SJCRH30 (cell line): Measurements from ENCODE around the gene TMEM215. TPM values are rescaled to one million over a fixed set of nuclear protein-coding genes. Genes with fewer than 3 reads are reported as not detected.
"Not testable (repeated sequence)": the region's sequence is repeated elsewhere in the genome, so short reads cannot be mapped to it uniquely, and the experiment has no call there.

Source experiments
- DNase-seq, 2 experiments: peaks; one replicate each; pipeline ENCODE4 v3.0.0-alpha.2; 2015 to 2020
- H3K27ac ChIP-seq: fragments of 250-450 bp; sonication (Bioruptor Pico); 2 replicates; pipeline ENCODE4 v1.5.1; 2020; ENCODE audit warnings: mild to moderate bottlenecking, moderate library complexity
- H3K27me3 ChIP-seq: fragments of 250-450 bp; sonication (Bioruptor Pico); 2 replicates; pipeline ENCODE4 v1.5.1; 2020; ENCODE audit warnings: mild to moderate bottlenecking, moderate library complexity
- H3K36me3 ChIP-seq: fragments of 250-450 bp; sonication (Bioruptor Pico); 2 replicates; pipeline ENCODE4 v1.5.1; 2020; ENCODE audit warnings: mild to moderate bottlenecking, moderate library complexity
- H3K4me1 ChIP-seq: fragments of 250-450 bp; sonication (Bioruptor Pico); 2 replicates; pipeline ENCODE4 v1.5.1; 2020; ENCODE audit warnings: mild to moderate bottlenecking, moderate library complexity
- H3K4me3 ChIP-seq: fragments of 250-450 bp; sonication (Bioruptor Pico); 2 replicates; pipeline ENCODE4 v1.5.1; 2020; ENCODE audit warnings: mild to moderate bottlenecking, moderate library complexity
- H3K9me3 ChIP-seq: fragments of 250-450 bp; sonication (Bioruptor Pico); replicated peaks from 2 replicates; pipeline ENCODE4 v1.5.1; 2020; ENCODE audit warnings: mild to moderate bottlenecking, moderate library complexity
- total RNA-seq: library from RNA; depleted of rRNA; stranded (reverse); fragments of >200 nt; shearing (Covaris generic); gene quantifications from 2 replicates; pipeline ENCODE4 v1.2.3, GENCODE V29; 2014; rRNA removed

The TMEM215 gene, protein sequence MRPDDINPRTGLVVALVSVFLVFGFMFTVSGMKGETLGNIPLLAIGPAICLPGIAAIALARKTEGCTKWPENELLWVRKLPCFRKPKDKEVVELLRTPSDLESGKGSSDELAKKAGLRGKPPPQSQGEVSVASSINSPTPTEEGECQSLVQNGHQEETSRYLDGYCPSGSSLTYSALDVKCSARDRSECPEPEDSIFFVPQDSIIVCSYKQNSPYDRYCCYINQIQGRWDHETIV
- not detected in 2 replicates for total RNA-seq

DNA sequence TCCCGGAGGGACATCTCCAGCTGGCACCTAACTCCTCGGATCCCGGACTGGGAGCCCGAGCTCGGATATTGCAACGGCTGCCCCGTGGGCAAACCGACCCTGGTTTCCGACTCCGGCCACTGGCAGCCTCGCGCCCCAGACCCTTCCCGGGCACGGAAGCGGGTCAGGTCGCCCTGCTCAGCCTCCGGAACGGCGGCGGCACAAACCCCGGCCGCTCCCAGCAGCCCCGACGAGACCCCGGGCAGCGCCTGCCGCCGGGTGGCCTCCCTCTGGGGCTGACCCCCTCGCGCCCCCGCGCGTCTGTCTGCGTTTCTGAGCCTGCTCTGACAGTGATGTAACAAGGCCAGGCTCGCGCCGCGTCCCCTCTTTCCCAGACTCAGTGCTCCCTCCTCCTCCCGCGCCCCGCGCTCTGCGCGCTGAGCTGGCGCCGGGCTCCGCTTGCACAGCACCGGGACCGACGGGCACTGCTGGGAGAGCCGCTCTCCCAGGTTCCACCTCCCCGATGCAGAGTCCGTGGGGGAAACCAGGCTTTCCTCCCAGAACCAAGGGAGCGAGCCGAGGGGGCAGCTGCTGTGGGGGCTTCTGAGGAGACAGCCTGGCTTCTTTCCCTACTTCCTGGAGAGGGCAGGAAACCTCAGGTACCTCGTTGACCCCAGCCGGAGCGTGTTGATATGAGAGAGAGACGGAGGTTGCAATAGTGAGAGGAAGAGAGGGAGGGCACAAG lies at the start of gene TMEM215:
TSS of gene TMEM215 (plus strand) at position 373 of the 724 bp plus-strand sequence. CDS start 644 bp downstream, outside the sequence.
- Histone ChIP-seq H3K4me3 (no peak within 1 kb of the TSS), H3K9me3 (no peaks in the 10 kb centered on the region), H3K36me3 (no peaks in the 10 kb centered on the region), H3K4me1 (no peaks in the 10 kb centered on the region), H3K27me3 (no peaks in the 10 kb centered on the region), H3K27ac (no peak within 1 kb of the TSS)
- DNase-seq, result no peak

DNA sequence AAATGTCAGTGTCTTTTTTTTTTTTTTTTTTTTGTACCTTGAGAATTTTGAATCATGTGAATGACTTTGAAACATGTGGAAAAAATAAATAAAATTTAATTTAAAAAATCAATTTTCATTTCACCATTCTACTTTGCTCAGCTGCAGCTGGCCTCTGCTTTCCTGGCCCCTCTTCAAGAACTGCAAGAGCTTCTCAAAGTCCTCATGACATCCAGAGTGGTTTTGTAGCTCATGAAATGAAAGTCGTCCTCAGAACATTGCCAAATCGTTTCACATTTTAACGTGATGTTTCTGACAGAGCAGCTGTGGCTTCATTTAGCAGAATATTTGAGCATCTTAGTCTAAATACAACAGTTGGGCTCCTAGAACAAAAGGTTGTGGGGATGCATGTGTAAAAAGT lies 47.9 kb upstream of the TMEM215 start:
- Histone ChIP-seq H3K36me3 (no peaks in the 10 kb centered on the region), H3K4me3 (no peak overlapping the region), H3K27ac (no peak overlapping the region), H3K27me3 (no peaks in the 10 kb centered on the region), H3K4me1 (no peaks in the 10 kb centered on the region), H3K9me3 (no peaks in the 10 kb centered on the region)
- DNase-seq, result no peak

DNA sequence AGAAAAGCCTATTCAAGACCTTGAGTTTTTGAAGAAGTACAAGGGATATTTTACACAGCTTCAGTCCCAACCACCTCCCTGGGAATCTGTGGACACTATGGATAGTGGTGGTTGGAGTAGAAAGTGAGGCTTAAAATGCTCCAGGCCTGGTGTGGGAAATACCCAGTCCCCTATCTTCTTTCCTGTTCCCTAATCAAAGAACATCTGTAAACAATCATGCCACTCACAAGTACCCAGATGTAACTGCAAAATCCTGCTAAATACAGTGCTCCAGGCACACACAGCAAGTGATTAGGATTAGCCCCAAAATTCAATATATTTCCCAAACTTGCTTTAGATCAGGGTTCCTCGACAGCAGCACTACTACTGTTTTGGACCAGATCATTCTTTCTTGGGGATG lies 46.0 kb upstream of the TMEM215 start:
- Histone ChIP-seq H3K4me1 (no peaks in the 10 kb centered on the region), H3K4me3 (no peak overlapping the region), H3K27ac (no peak overlapping the region), H3K36me3 (no peaks in the 10 kb centered on the region), H3K27me3 (no peaks in the 10 kb centered on the region), H3K9me3 (no peaks in the 10 kb centered on the region)
- no peak for DNase-seq

DNA sequence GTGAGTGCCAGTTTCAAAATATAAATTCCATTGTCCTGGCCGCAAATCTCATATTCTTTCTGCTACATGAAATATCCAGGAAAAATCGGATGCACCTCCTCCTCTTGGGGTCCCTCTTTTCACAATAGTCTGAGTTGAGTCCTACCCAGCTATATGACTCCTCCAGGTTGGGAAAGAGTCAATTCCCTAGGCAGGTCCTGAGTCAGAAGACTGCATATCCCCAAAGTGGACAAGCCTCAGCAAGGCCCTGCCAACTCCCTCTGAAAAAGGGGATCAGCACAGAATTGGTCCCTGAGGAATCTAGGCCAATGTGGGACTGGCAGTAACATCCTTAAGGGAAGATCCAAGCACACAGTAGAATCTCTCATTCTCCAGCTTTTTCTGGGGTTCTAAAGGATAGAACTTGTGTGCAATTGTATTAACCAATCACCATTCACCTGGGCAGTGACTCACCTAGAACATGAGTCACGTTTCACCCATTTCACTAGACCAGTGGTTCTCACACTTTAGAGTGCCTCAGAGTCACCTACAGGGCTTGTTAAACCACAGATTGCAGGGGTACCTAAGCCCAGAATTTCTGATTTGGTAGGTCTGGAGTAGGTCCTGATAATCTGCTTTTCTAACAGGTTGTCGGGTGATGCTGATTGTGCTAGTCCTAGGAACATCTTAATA lies 44.7 kb upstream of the TMEM215 start:
- no peak for DNase-seq
- Histone ChIP-seq H3K4me3 (no peak overlapping the region), H3K9me3 (no peaks in the 10 kb centered on the region), H3K36me3 (no peaks in the 10 kb centered on the region), H3K27me3 (no peaks in the 10 kb centered on the region), H3K4me1 (no peaks in the 10 kb centered on the region), H3K27ac (no peak overlapping the region)

DNA sequence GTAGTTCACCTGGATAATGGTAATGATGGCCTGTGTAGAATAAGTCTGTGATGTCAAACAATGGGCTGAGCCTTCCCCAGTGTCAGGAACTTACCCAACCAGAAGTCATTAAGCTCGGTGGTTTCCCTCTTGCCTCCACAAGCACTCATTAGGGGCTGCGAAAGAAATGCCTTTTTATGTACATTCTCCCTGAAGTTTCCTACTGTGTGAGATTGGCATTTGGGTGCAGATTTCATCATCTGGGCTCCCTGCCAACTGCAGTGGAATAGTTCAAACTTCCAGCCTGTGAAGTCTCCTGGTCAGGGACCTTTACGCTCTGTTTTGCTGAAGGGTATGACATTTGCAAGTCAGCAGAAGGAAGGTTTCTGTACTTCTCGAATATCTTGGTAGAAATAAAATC lies 41.6 kb upstream of the TMEM215 start:
- Histone ChIP-seq H3K4me3 (no peak overlapping the region), H3K9me3 (no peaks in the 10 kb centered on the region), H3K36me3 (no peaks in the 10 kb centered on the region), H3K4me1 (no peaks in the 10 kb centered on the region), H3K27me3 (no peaks in the 10 kb centered on the region), H3K27ac (no peak overlapping the region)
- no peak for DNase-seq

GRCh38 chr9:32742296-32742695 lies 41.0 kb upstream of the TMEM215 start:
- Histone ChIP-seq H3K9me3 (no peaks in the 10 kb centered on the region), H3K4me3 (no peak overlapping the region), H3K4me1 (no peaks in the 10 kb centered on the region), H3K27ac (no peak overlapping the region), H3K27me3 (no peaks in the 10 kb centered on the region), H3K36me3 (no peaks in the 10 kb centered on the region)
- DNase-seq, result no peak

DNA sequence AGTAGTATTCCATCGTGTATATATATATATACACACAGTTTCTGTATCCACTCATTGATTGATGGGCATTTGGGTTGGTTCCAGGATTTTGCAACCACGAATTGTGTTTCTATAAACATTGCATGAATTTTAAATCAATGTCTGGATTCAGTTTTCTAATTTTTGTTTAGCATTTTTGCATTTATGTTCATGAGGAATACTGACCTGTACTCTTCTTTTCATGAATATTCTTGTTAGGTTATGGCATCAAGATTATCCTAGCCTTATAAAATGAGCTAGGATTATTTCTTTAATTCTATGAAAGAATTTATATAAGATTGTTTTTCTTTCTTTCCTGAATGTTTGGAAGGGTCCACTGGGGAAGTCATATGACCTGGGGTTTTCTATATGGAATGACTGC lies 35.3 kb upstream of the TMEM215 start:
- H3K36me3 ChIP-seq, result no peaks in the 10 kb centered on the region
- H3K9me3 ChIP-seq, result no peaks in the 10 kb centered on the region
- H3K27me3 ChIP-seq, result no peaks in the 10 kb centered on the region; the same call in 1 of the 2 replicates
- DNase-seq, result no peak
- no peak overlapping the region for H3K27ac ChIP-seq
- H3K4me3 ChIP-seq, result no peak overlapping the region
- no peaks in the 10 kb centered on the region for H3K4me1 ChIP-seq

DNA sequence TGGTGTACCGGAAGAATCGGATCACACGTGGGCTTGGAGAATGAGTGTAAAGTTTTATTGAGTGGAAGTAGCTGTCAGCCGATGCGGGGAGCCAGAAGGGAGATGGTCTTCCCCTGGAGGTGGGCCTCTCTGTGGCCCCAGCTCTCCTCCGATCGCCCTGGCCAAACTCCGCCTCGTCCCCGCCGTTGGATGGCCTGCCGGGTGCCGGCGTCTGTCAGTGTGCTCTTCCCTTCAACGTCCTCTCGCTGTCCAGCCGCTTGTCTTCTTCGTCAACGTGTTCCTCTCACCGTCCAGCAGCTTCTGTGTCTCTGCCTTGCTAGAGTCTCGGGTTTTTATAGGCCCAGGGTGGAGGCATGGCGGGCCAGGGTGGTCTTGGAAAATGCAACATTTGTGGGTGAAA lies 27.6 kb upstream of the TMEM215 start:
- no peak for DNase-seq
- no peak overlapping the region for H3K4me3 ChIP-seq
- H3K27me3 ChIP-seq, result peaks cover 3% of the 10 kb centered on the region; the same call in 1 of the 2 replicates
- no peaks in the 10 kb centered on the region for H3K36me3 ChIP-seq
- no peaks in the 10 kb centered on the region for H3K9me3 ChIP-seq
- no peak overlapping the region for H3K27ac ChIP-seq
- no peaks in the 10 kb centered on the region for H3K4me1 ChIP-seq

GRCh38 chr9:32764139-32764538 lies 19.2 kb upstream of the TMEM215 start:
- Histone ChIP-seq H3K27ac (no peak overlapping the region), H3K27me3 (no peaks in the 10 kb centered on the region), H3K36me3 (no peaks in the 10 kb centered on the region), H3K4me3 (no peak overlapping the region), H3K9me3 (no peaks in the 10 kb centered on the region), H3K4me1 (no peaks in the 10 kb centered on the region)
- DNase-seq, result no peak

DNA sequence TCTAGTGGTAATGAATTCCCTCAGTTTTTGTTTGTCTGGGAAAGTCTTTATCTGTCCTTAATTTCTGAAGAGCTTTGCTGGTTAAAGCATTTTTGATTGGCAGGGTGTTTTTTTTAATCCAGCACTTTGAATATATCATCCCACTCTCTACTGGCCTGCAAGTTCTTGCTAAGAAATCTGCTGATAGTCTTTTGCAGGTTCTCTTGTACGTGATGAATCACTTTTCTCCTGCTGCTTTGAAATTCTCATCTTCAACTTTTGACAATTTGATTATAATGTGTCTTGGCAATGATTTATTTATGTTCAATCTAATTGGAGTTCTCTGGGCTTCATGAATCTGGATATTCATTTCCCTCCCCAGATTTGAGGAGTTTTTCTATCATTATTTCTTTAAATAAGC lies 8.1 kb upstream of the TMEM215 start:
- Histone ChIP-seq H3K4me3 (no peak overlapping the region), H3K27me3 (no peaks in the 10 kb centered on the region), H3K9me3 (no peaks in the 10 kb centered on the region), H3K4me1 (no peaks in the 10 kb centered on the region), H3K36me3 (no peaks in the 10 kb centered on the region), H3K27ac (no peak overlapping the region)
- DNase-seq, result no peak

GRCh38 chr9:32776201-32776600 lies 7.1 kb upstream of the TMEM215 start:
- H3K4me1 ChIP-seq, result no peaks in the 10 kb centered on the region
- H3K9me3 ChIP-seq, result no peaks in the 10 kb centered on the region
- H3K27me3 ChIP-seq, result no peaks in the 10 kb centered on the region
- no peak for DNase-seq
- no peak overlapping the region for H3K4me3 ChIP-seq
- no peaks in the 10 kb centered on the region for H3K36me3 ChIP-seq
- no peak overlapping the region for H3K27ac ChIP-seq

- no peak for DNase-seq
- Histone ChIP-seq H3K4me1 (no peaks in the 10 kb centered on the region), H3K27me3 (no peaks in the 10 kb centered on the region), H3K4me3 (no peak overlapping the region), H3K27ac (no peak overlapping the region), H3K9me3 (no peaks in the 10 kb centered on the region), H3K36me3 (no peaks in the 10 kb centered on the region)
Observed at GRCh38 chr9:32782476-32783167, 718 bp upstream of the TMEM215 start.

- Histone ChIP-seq H3K9me3 (no peaks in the 10 kb centered on the region), H3K36me3 (no peaks in the 10 kb centered on the region), H3K4me3 (no peak overlapping the region), H3K27ac (no peak overlapping the region), H3K27me3 (no peaks in the 10 kb centered on the region), H3K4me1 (no peaks in the 10 kb centered on the region)
- DNase-seq, result no peak
Observed at GRCh38 chr9:32787816-32788215, 4.5 kb downstream of the TMEM215 start.

GRCh38 chr9:32796015-32796414 lies 12.7 kb downstream of the TMEM215 start:
- not testable (repeated sequence) for H3K36me3 ChIP-seq, H3K27me3 ChIP-seq, H3K27ac ChIP-seq, H3K4me1 ChIP-seq, H3K4me3 ChIP-seq, H3K9me3 ChIP-seq, DNase-seq

DNA sequence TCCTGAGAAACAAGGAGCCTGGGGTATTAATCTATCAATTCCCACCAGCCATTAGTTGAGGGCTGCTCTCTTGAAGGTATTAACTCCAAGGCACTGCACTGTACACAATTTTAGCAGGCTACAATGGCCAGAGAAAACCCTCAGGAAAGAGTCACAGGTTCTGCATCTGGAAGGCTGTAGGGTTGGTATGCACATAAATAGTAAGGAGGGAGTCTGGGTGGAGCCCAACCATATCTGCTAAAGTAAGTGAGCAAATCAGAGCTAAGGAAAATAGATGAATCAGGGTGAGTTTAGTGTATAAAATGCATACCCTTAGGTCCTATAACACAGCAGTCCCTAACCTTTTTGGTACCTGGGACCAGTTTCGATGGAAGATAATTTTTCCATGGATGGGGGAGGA lies 18.2 kb downstream of the TMEM215 start:
- no peaks in the 10 kb centered on the region for H3K4me1 ChIP-seq

More for the DNA sequence above, 18.2 kb downstream of the TMEM215 start:
- H3K27ac ChIP-seq, result no peak overlapping the region
- no peaks in the 10 kb centered on the region for H3K9me3 ChIP-seq
- no peak for DNase-seq
- H3K4me3 ChIP-seq, result no peak overlapping the region
- no peaks in the 10 kb centered on the region for H3K27me3 ChIP-seq
- no peaks in the 10 kb centered on the region for H3K36me3 ChIP-seq
